Measurements from ENCODE around the gene TBL1XR1. TPM values are rescaled to one million over a fixed set of nuclear protein-coding genes. Genes with fewer than 3 reads are reported as not detected.

The TBL1XR1 gene
- 225 to 372 TPM (median 357 TPM) in 3 replicates for total RNA-seq
- long read RNA-seq, full-length matches to known transcripts = 13 of 50 reads
- long read RNA-seq, partial matches to known transcripts = 3 of 50 reads
- long read RNA-seq, other reads (novel, unspliced or antisense) = 34 of 50 reads

DNA sequence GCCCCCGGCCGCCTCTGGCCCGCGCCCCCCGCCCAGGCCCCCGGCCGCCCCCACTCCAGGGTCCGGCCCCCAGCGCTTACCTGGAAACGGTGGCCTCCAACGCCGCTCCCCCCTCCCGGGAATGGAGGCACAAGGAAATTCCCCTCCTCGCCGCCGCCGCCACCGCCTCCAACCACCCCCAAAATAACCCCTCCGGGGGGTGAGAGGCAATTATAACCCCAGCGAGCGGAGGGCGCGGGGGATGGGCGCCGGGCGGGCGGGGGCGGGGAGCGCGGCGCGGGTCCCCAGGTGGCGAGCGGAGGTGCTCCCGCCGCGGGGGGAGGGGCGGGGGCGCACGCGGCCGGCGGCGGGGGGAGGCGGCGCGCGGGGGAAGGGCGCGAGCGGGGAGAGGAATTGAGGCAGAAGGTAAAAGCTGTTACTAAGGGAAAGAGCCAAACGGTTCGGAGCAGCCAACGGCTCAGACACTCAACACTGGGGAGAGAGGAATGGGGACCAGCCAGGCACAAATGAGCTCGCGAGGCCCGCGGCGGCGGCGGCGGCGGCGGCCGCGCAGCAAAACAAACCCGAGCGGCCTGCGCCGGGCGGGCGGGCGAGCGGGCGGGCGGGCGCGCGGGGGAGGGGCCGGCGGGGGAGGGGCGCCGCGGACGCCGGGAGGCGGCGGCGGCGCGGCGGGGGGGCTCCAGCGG is at the start of gene TBL1XR1:
TBL1XR1 (minus strand) TSS at position 442 of the 686 bp plus-strand sequence. CDS start 132,505 bp downstream, outside the sequence.
- TF ChIP-seq, protein P1, sequence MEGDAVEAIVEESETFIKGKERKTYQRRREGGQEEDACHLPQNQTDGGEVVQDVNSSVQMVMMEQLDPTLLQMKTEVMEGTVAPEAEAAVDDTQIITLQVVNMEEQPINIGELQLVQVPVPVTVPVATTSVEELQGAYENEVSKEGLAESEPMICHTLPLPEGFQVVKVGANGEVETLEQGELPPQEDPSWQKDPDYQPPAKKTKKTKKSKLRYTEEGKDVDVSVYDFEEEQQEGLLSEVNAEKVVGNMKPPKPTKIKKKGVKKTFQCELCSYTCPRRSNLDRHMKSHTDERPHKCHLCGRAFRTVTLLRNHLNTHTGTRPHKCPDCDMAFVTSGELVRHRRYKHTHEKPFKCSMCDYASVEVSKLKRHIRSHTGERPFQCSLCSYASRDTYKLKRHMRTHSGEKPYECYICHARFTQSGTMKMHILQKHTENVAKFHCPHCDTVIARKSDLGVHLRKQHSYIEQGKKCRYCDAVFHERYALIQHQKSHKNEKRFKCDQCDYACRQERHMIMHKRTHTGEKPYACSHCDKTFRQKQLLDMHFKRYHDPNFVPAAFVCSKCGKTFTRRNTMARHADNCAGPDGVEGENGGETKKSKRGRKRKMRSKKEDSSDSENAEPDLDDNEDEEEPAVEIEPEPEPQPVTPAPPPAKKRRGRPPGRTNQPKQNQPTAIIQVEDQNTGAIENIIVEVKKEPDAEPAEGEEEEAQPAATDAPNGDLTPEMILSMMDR (IDR thresholded peaks at IDR 0.05) = no peak
- Mint-ChIP-seq H3K4me1 (ENCODE audit: low read depth) (peaks cover 54% of the 10 kb centered on the region), H3K36me3 (ENCODE audit: low read depth) (peaks cover 3% of the 10 kb centered on the region), H3K27ac (ENCODE audit: unreplicated experiment) (peak within 1 kb of the TSS; percentile 96), H3K9me3 (ENCODE audit: low read depth) (no peaks in the 10 kb centered on the region), H3K27me3 (ENCODE audit: low read depth) (no peaks in the 10 kb centered on the region), H3K4me3 (ENCODE audit: unreplicated experiment) (peak within 1 kb of the TSS; percentile 97)
- DNase-seq (ENCODE audit: low spot score) = peak; percentile 93

DNA sequence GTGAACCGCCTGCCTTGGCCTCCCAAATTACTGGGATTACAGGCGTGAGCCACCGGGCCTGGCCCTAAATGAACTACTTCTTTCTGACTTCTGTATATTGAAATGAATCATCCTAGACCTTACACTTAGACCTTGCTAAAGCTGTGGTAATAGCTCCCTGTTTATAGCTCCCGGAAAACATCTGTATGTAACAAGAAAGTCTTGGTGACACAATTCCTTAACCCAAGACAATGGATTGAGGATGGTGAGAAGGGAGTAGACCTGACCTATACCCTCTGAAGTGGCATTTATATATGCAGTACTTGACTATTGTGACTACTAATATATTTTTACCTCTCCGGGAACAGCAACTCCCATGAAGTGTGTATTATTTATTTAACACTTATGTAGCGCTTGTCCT is 48.0 kb upstream of the TBL1XR1 start:
- TF ChIP-seq, protein P1 (IDR thresholded peaks at IDR 0.05) = no peak
- Mint-ChIP-seq H3K4me1 (ENCODE audit: low read depth) (peaks cover 4% of the 10 kb centered on the region), H3K9me3 (ENCODE audit: low read depth) (peaks cover 3% of the 10 kb centered on the region), H3K36me3 (ENCODE audit: low read depth) (no peaks in the 10 kb centered on the region), H3K27me3 (ENCODE audit: low read depth) (no peaks in the 10 kb centered on the region), H3K4me3 (ENCODE audit: unreplicated experiment) (no peak overlapping the region), H3K27ac (ENCODE audit: unreplicated experiment) (no peak overlapping the region)
- DNase-seq (ENCODE audit: low spot score) = no peak

DNA sequence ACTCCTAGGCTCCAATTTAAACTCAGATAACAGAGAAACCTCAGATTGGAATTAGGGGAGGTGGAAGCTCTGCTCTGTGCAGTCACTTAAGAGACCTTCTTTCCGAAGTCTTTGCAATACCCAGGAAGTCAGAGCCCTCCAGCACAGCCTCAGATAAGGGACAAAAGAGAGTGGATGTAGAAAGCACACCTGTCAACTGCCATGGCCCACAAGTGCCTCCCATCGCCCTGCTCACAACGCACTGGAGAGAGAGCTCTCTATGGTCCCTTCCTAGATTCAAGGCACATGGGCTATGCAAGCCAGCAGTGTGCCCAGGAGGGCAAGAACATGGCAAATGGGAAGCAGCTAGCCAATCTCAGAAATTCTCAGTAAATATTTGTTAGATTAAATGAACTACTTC is 47.3 kb upstream of the TBL1XR1 start:
- peaks cover 3% of the 10 kb centered on the region for H3K9me3 Mint-ChIP-seq (ENCODE audit: low read depth)
- H3K27ac Mint-ChIP-seq (ENCODE audit: unreplicated experiment) = no peak overlapping the region
- no peak overlapping the region for H3K4me3 Mint-ChIP-seq (ENCODE audit: unreplicated experiment)
- H3K27me3 Mint-ChIP-seq (ENCODE audit: low read depth) = no peaks in the 10 kb centered on the region
- no peak for DNase-seq (ENCODE audit: low spot score)
- H3K4me1 Mint-ChIP-seq (ENCODE audit: low read depth) = no peaks in the 10 kb centered on the region
- no peaks in the 10 kb centered on the region for H3K36me3 Mint-ChIP-seq (ENCODE audit: low read depth)
- TF ChIP-seq, protein P1 (IDR thresholded peaks at IDR 0.05) = no peak

DNA sequence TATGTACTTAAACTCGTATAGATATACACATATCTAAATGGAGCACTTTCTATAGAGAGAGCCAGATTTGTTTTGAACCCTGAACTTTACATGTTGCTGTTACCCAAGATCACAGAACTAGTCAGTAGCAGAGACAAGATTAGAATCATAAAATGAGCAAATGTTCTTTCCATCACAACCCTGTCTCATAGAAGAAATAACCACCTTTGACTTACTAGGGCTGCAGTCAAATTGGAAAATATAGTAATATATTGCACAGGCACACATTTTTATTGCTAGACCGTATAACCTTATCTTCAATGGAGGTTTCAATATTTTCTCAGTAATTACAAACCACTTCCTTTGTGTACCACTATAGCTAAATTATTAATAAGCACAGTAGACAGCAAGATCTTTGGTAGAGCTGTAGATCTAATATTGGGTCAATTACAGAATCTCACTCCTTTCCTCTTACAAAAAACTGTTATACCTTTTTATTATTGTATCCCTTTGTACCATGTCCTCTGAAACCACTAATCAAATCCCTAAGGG is 41.5 kb upstream of the TBL1XR1 start:
- H3K4me1 Mint-ChIP-seq (ENCODE audit: low read depth) = peaks cover 3% of the 10 kb centered on the region
- no peak for DNase-seq (ENCODE audit: low spot score)

DNA sequence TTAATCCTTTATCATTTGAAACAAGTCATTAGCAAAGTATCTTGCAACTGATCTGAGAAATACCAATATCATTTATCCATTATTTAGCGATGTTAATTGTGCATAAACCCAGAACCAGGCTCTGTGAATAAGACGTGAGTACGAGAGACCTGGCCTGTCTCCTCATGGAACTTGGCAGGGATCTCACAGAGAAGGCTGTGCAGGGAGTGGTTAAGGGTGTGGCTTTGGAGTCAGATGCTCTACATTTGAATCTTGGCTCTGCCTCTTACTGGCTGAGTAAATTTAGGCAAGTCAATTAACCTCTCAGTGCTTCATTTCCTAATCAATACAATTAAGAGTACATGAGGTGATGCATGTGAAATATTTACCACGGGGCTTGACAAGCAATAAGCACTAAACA is 39.9 kb upstream of the TBL1XR1 start:
- H3K27me3 Mint-ChIP-seq (ENCODE audit: low read depth) = no peaks in the 10 kb centered on the region
- H3K4me3 Mint-ChIP-seq (ENCODE audit: unreplicated experiment) = no peak overlapping the region
- TF ChIP-seq, protein P1 (IDR thresholded peaks at IDR 0.05) = no peak
- DNase-seq (ENCODE audit: low spot score) = no peak
- no peaks in the 10 kb centered on the region for H3K36me3 Mint-ChIP-seq (ENCODE audit: low read depth)
- H3K9me3 Mint-ChIP-seq (ENCODE audit: low read depth) = no peaks in the 10 kb centered on the region
- peaks cover 3% of the 10 kb centered on the region for H3K4me1 Mint-ChIP-seq (ENCODE audit: low read depth)
- H3K27ac Mint-ChIP-seq (ENCODE audit: unreplicated experiment) = no peak overlapping the region

More for the DNA sequence above, 41.5 kb upstream of the TBL1XR1 start:
- Mint-ChIP-seq H3K27ac (ENCODE audit: unreplicated experiment) (no peak overlapping the region), H3K36me3 (ENCODE audit: low read depth) (no peaks in the 10 kb centered on the region), H3K4me3 (ENCODE audit: unreplicated experiment) (no peak overlapping the region), H3K27me3 (ENCODE audit: low read depth) (no peaks in the 10 kb centered on the region), H3K9me3 (ENCODE audit: low read depth) (no peaks in the 10 kb centered on the region)
- TF ChIP-seq, protein P1 (IDR thresholded peaks at IDR 0.05) = no peak
